Activated naive CD8-positive, alpha-beta T cell treated with anti-CD3 and anti-CD28 coated beads, Interleukin-2, amount 10 ng/mL, durations not matched to agents 7 days and 5 days (primary cell): ENCODE data around the gene ITIH3. TPM values are rescaled to one million over a fixed set of nuclear protein-coding genes. Genes with fewer than 3 reads are reported as not detected.

Source experiments
- ATAC-seq: fragments of 150-1000 bp; cut with Tn5 transposase; one replicate; pipeline ENCODE4 v1.10.0; 2021; ENCODE audit warnings: low read depth, moderate library complexity
- POLR2A ChIA-PET: fragments of 350-600 bp; sonication (Branson Sonifier 250); formaldehyde crosslinking; loops from one replicate; lab custom pipeline; 2021; ENCODE audit warnings: antibody characterized with exemption; lab: Charles Lee
- DNase-seq: peaks from one replicate; pipeline ENCODE4 v3.0.0; 2021
- H3K27ac Mint-ChIP-seq: one replicate; pipeline ENCODE4 v1.8.0; 2022; ENCODE audit warnings: mild to moderate bottlenecking, mixed read lengths
- H3K27me3 Mint-ChIP-seq: one replicate; pipeline ENCODE4 v1.8.0; 2022; ENCODE audit warnings: mild to moderate bottlenecking, moderate library complexity, mixed read lengths
- H3K36me3 Mint-ChIP-seq: one replicate; pipeline ENCODE4 v1.8.0; 2021; ENCODE audit warnings: mild to moderate bottlenecking, mixed read lengths
- H3K4me1 Mint-ChIP-seq: one replicate; pipeline ENCODE4 v1.8.0; 2021; ENCODE audit warnings: mixed read lengths
- H3K4me3 Mint-ChIP-seq: one replicate; pipeline ENCODE4 v1.8.0; 2022; ENCODE audit warnings: mild to moderate bottlenecking, moderate library complexity, mixed read lengths
- H3K9me3 Mint-ChIP-seq: one replicate; pipeline ENCODE4 v1.8.0; 2021; ENCODE audit warnings: mixed read lengths
- microRNA-seq: library from miRNA; unstranded; fragments of <30 nt; microRNA quantifications from one replicate; pipeline ENCODE4 v1.2.0, GENCODE V29; 2022
- total RNA-seq, 2 experiments: library from RNA; stranded (reverse); gene quantifications; one replicate each; pipeline ENCODE4 v1.2.3, GENCODE V29; 2021

ITIH3 gene
- total RNA-seq, 2 experiments from 2014 or later: not detected

DNA sequence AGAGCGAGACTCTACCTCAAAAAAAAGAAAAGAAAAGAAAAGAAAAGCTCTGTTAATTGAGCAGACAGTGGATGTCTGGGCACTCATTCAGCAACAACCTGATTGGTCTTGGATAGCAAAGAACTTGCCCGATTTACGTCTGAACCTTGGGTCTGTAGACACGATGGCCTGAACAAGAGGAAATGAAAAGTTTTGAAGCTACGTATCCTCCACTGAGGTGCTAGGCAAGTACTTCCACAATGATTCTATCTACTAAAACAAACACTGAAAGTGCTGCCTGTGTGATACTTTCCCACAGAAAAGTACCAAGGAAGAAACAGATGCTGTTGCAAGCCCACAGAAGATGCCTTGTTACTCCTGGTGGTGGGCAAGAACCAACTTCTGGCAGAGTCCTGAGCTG lies 62.1 kb downstream of the ITIH3 start:
- H3K27ac Mint-ChIP-seq: no peak overlapping the region
- no peaks in the 10 kb centered on the region for H3K27me3 Mint-ChIP-seq
- no peak overlapping the region for H3K4me3 Mint-ChIP-seq
- H3K36me3 Mint-ChIP-seq: peaks cover 5% of the 10 kb centered on the region
- no peaks in the 10 kb centered on the region for H3K4me1 Mint-ChIP-seq
- POLR2A ChIA-PET: no interaction called here
- DNase-seq (no peak), ATAC-seq (no peak)
- no peaks in the 10 kb centered on the region for H3K9me3 Mint-ChIP-seq

DNA sequence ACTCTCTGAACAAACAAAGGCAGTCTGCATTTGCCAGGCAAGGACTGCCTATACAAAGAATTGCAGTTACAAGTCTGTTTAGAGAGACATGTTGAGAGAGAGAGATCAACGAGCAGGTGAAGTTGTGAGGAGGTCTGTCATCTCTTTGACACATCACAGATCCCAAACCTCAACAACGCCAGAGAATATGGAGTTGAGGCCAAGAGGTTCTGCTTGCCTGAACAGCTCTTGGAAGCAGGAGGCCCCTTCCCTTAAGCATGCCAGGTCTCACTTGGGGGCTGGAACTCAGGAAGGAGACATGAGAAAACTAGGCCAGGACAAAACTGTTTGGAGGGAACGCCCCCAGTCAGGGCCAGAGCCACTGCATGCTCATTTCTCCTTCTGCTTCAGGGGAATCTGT lies 62.5 kb downstream of the ITIH3 start:
- H3K9me3 Mint-ChIP-seq: no peaks in the 10 kb centered on the region
- no peak for DNase-seq
- peaks cover 4% of the 10 kb centered on the region for H3K36me3 Mint-ChIP-seq
- no peaks in the 10 kb centered on the region for H3K27me3 Mint-ChIP-seq
- no peaks in the 10 kb centered on the region for H3K4me1 Mint-ChIP-seq
- H3K4me3 Mint-ChIP-seq: no peak overlapping the region
- POLR2A ChIA-PET: no interaction called here
- no peak for ATAC-seq
- no peak overlapping the region for H3K27ac Mint-ChIP-seq

DNA sequence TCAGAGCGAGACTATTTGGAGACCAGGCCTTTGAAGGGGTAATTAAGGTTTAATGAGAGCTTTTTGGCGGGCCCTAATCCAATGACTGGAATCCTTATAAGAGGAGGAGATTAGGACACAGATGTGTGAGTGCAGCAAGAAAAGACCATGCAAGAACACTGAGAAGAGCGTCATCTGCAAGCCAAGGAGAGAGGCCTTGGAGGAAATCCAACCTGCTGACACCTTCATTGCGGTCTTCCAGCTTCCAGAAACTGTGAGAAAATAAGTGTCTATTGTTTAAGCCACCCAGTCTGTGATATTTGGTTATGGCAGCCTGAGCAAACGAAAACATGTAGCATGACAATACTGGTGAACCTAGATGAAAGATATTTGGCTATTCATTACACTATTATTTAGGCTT lies 63.3 kb downstream of the ITIH3 start:
- peaks cover 6% of the 10 kb centered on the region for H3K36me3 Mint-ChIP-seq
- H3K4me1 Mint-ChIP-seq: no peaks in the 10 kb centered on the region
- H3K9me3 Mint-ChIP-seq: no peaks in the 10 kb centered on the region
- H3K27me3 Mint-ChIP-seq: no peaks in the 10 kb centered on the region
- DNase-seq: no peak
- POLR2A ChIA-PET: interaction anchor here (1.2 kb wide), 1 partner anchor 39 kb away, joined by 3 read pairs; the partner anchor contains the start of gene STIMATE
- no peak for ATAC-seq
- H3K4me3 Mint-ChIP-seq: no peak overlapping the region
- H3K27ac Mint-ChIP-seq: no peak overlapping the region

Small RNA genes within 50 kb of the gene (microRNA-seq; reads per million reads assigned to microRNA genes)
- gene MIR8064: not detected

Other genes starting within 250 kb of the ITIH3 start
- gene PBRM1, start 108.9 kb upstream of the ITIH3 start, total RNA-seq: 10 to 100 TPM; 73.5 to 77.0 TPM
- 10 to 100 TPM; 72.5 to 75.9 TPM for gene GNL3, start 108.8 kb upstream of the ITIH3 start, total RNA-seq
- gene GLT8D1, start 89.0 kb upstream of the ITIH3 start, total RNA-seq: 10 to 100 TPM; 44.6 to 45.7 TPM
- 10 to 100 TPM; 90.1 to 90.4 TPM for gene SPCS1, start 88.7 kb upstream of the ITIH3 start, total RNA-seq
- gene NEK4, start 23.9 kb upstream of the ITIH3 start, total RNA-seq: 10 to 100 TPM; 22.4 to 25.1 TPM
- not detected for gene ITIH1, start 17.2 kb upstream of the ITIH3 start, total RNA-seq
- gene ITIH4, start 35.9 kb downstream of the ITIH3 start, total RNA-seq: 10 to 100 TPM; 29.2 to 30.7 TPM
- 1 to 10 TPM; 1.3 to 1.9 TPM for gene MUSTN1, start 40.2 kb downstream of the ITIH3 start, total RNA-seq
- 10 to 100 TPM; 38.5 to 39.1 TPM for gene STIMATE, start 102.8 kb downstream of the ITIH3 start, total RNA-seq